Colon (tissue), 2 donors: ENCODE measurements around the gene LGALS1.
"Not testable (repeated sequence)": the region's sequence is repeated elsewhere in the genome, so short reads cannot be mapped to it uniquely, and the experiment has no call there.

Experiments
- FAIRE-seq: peaks from 2 replicates; lab custom pipeline; 2012; peaks lifted over from hg19 to GRCh38; lab: Jason Lieb, UNC
- donor health status: control.
- donor health status: control.

LGALS1 gene

GRCh38 chr22:37639070-37639760 lies 36.2 kb upstream of the LGALS1 start, which contains the start of gene SH3BP1:
SH3BP1 (plus strand) TSS chr22:37639669; CDS start chr22:37639788, 119 bp downstream.
- FAIRE-seq, result no peak

DNA sequence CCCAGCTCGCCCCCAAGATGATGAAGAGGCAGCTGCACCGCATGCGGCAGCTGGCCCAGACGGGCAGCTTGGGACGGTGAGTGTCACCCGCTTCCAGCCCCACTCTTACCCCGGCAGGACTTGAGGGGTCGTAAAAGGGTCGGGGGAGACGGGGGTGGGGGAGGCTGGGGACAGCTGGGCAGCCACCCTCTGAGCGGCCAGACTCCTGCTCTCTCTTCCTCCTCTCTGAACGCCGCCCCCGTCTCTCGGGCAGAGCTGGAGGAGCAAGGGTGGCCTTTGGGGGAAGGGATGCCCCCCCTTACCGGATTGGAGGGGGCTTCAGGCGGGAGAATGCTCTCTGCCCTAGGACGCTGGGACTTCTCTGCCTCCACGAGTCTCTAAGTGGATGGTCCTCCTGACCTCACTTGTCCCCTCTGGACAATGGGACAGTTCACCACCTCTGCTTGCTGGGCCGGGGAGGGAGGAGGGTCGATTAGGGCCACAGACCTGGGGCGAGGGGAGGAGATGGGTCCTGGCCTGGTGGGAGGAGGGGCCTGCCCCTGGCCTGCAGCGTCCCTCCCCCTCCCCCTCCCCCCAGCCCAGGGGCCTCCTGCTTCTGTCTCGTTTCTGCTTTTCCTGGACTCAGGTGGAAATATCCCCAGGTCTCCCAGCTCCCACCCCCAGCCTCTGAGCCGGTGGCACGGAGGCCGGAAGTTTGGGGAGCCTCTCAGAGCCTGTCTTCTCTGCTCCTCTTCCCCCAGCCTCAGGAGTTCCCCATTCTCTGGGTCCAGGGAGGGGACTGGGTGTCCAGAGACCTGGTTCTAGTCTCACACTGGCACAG lies 35.5 kb upstream of the LGALS1 start:
- no peak for FAIRE-seq

GRCh38 chr22:37640591-37641560 lies 34.6 kb upstream of the LGALS1 start:
- no peak for FAIRE-seq

- no peak for FAIRE-seq
These were observed 33.9 kb upstream of the LGALS1 start for GRCh38 chr22:37641561-37641949.

- no peak for FAIRE-seq
These were observed 32.1 kb upstream of the LGALS1 start for GRCh38 chr22:37643225-37643847.

GRCh38 chr22:37647317-37647716 lies 28.1 kb upstream of the LGALS1 start:
- no peak for FAIRE-seq

- FAIRE-seq, result no peak
These were observed 27.5 kb upstream of the LGALS1 start for GRCh38 chr22:37647928-37648327.

DNA sequence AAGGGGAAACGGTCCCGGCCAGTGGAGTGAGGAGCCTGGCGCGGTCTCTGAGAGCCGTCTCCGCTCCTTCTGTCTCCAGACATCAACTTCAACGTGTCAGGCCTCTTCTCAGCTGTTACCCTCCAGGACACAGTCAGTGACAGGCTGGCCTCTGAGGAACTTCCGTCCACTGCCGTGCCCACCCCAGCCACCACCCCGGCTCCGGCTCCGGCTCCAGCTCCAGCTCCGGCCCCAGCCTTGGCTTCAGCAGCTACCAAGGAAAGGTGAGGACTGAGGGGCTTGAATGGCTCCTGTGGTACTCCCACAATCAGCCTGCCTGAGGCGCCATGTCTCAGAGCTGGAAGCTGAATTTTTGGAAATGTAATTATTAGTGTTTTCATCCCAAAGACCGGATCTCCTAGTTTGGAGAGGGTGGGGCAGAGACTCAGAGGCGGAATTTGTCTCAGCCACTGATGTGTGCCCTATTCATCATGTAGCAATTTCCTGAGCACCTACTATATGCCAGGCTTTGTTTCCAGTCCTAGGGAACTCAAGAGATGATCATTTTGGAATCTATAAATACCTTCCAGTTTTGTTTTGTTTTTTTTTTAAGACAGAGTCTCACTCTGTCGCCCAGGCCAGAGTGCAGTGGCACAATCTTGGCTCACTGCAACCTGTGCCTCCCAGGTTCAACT lies 24.8 kb upstream of the LGALS1 start:
- FAIRE-seq, result no peak

- FAIRE-seq, result no peak
These were observed 20.7 kb upstream of the LGALS1 start for GRCh38 chr22:37654563-37655251.

- FAIRE-seq, result no peak
These were observed 20.2 kb upstream of the LGALS1 start for GRCh38 chr22:37655252-37655563.

GRCh38 chr22:37656583-37656982 lies 18.9 kb upstream of the LGALS1 start:
- FAIRE-seq, result not testable (repeated sequence)

DNA sequence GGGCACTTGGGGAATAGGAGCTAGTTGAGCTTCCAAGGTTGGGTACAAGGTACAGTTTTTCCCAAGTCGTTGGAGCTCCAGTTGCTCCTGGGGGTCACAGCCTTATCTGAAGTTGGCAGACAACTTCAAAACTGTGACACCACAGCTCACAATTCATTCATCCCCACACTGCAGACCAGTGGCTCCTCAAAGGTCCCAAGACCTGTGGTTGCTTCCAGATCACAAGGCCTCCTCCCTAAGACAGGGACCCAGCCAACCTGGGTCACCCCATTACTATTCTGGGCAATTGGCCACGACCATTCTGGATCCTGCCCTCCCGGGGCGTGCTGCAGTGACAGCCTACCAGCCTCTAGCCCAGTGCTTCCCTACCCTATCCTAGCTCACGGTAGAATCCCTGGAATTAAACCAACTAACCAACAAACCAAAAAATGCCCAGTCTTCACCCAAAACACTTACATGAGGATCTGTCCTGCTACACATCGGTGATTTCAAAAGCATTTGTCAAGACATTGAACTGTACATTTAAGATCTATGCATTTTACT lies 17.8 kb upstream of the LGALS1 start:
- FAIRE-seq, result no peak

GRCh38 chr22:37658133-37659065 lies 17.0 kb upstream of the LGALS1 start, which contains the start of gene PDXP:
PDXP (plus strand) TSS chr22:37658723; CDS start chr22:37658783, 60 bp downstream.
- FAIRE-seq, result peak; percentile 64

DNA sequence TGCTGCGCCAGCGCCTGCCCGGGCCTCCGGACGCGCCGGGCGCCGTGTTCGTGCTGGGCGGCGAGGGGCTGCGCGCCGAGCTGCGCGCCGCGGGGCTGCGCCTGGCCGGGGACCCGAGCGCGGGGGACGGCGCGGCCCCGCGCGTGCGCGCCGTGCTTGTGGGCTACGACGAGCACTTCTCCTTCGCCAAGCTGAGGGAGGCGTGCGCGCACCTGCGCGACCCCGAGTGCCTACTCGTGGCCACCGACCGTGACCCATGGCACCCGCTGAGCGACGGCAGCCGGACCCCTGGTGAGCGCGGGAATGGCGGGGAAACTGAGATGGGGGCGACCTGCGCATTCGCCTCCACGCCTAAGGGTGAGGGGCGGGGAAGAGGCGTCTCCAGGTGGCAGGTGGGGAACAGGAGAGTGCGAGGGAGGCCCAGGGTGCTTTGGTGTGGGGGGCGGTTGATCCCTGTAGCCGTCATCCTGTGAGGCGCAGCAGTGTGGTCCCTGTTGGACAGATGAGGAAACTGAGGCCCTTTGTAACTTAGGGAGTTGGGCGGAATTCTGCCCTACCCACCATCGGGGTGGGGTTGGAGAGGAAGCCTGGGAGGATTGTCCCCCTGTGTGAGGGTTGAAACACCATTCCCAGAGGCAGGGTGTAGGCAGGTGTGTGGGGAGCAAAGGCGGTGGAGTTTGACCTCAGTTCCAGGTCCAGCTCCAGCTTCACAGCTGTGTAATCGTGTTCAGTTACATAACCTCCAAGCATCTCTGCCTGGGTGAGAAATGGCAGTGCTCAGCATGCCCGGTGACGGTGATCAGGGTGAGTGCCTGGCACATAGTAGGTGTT lies 16.2 kb upstream of the LGALS1 start:
- no peak for FAIRE-seq

GRCh38 chr22:37659897-37660708 lies 15.3 kb upstream of the LGALS1 start:
- FAIRE-seq, result no peak

DNA sequence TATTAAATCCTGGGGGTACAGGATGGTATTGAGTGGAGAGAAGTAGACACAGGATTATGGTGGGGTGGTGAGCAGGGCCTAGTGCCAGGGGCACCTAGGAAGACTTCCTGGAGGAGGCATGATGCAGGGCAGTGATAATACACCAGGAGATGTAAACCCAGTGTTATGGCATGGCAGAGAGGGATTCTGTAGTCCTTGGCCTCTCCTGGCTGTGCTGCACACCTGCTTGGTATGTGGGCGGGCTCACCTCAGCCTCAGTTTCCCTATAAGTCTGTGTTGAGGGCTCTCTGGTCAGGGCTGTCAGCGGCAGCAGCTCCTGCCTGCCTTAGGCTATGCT lies 14.8 kb upstream of the LGALS1 start:
- FAIRE-seq, result no peak

GRCh38 chr22:37661160-37661924 lies 14.1 kb upstream of the LGALS1 start:
- FAIRE-seq, result no peak
